Fibroblast of pulmonary artery (primary cell): ENCODE data around the gene USH1C.

ENCODE experiments used
- DNase-seq: peaks from one replicate; pipeline ENCODE4 v3.0.0-alpha.2; 2010; ENCODE audit warnings: low read depth
- H3K4me3 ChIP-seq: replicated peaks from 2 replicates; pipeline ENCODE4 v1.5.1; 2011; ENCODE audit warnings: low read depth, mild to moderate bottlenecking, control low read depth, low read length, moderate library complexity
- TF ChIP-seq, protein P1 (sequence below): IDR thresholded peaks from 2 replicates; pipeline ENCODE4 v1.5.1; 2011; ENCODE audit warnings: mild to moderate bottlenecking, control low read depth, low read length, inconsistent platforms; ENCODE audit errors: missing control alignments

The USH1C gene

DNA sequence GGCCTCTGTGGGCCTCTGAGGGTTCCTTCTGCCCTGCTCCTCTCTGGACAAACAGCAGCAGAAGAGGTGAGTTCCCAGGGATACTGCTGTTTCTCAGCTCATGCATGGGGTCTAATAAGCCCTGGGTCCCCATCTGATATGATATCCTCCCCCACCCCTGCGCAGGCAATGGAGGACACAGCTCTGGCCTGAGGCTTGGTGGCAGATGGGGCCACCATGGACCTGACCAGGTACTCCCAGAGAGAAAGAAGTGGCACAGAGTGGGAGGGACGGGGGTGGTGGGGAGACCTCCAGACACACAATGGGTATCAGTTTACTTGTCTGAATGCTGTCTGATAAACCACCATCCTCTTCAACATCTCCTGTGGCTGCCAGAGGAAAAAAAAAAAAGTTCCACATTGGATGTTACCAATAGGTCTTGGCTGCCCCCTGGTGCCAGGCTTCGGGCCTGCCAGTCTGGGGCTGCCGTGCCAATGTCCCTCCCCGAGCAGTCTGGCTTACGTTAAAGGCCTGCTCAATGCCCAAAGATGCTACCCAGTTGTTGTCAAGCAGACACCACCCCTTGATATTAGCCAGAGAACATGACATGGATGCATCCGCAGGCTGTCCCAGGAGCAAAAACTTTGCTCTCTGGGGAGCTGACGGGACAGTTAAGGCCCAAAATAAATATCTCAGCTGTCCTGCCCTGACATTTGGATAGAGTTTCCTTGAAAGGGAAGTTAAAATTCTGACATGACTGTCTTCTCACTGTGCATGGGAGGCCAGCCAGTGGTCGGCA is 39.7 kb downstream of the USH1C start:
- TF ChIP-seq, protein P1, sequence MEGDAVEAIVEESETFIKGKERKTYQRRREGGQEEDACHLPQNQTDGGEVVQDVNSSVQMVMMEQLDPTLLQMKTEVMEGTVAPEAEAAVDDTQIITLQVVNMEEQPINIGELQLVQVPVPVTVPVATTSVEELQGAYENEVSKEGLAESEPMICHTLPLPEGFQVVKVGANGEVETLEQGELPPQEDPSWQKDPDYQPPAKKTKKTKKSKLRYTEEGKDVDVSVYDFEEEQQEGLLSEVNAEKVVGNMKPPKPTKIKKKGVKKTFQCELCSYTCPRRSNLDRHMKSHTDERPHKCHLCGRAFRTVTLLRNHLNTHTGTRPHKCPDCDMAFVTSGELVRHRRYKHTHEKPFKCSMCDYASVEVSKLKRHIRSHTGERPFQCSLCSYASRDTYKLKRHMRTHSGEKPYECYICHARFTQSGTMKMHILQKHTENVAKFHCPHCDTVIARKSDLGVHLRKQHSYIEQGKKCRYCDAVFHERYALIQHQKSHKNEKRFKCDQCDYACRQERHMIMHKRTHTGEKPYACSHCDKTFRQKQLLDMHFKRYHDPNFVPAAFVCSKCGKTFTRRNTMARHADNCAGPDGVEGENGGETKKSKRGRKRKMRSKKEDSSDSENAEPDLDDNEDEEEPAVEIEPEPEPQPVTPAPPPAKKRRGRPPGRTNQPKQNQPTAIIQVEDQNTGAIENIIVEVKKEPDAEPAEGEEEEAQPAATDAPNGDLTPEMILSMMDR, result peak; percentile 88
- DNase-seq, result peak; percentile 68
- H3K4me3 ChIP-seq, result no peak overlapping the region

DNA sequence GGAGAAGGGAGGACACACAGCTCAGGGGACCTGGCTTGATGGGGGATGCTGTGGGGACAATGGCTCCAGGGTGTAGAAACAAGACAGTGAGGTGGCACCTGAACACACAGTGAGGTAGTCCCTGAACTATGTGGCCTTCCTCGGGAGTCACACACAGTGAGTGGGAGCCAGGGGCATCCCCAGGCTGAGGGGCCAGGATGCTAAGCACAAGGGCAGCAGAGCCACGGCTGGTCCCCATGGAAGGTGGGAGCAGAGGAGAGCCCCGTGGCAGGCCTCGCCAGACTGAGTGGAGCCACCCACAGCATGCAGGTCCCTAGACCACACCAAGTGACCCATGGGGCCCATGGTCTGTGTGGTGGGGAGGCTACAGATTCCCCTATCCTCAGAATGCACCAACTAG is 41.6 kb downstream of the USH1C start:
- TF ChIP-seq, protein P1, result no peak
- H3K4me3 ChIP-seq, result no peak overlapping the region
- no peak for DNase-seq

DNA sequence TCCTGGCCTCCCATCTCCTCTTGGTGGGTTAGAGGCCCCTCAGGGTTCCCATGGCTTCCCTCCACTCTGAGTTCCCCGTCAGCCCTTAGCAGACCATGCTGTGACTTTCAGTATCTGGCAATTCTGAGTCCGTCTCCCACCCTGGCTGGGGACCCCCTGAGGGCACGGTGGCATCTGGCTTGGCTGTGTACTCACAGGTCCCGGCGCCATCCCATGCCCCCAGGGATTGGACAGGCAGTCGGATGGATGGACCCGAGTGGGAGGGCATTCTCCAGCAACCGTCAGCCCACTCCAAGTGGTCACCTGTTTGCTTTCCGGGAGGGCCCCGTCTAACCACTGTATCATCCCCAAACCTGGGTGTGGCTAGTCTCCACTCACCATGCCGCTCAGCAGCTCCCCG is 43.5 kb downstream of the USH1C start:
- no peak for DNase-seq
- TF ChIP-seq, protein P1, result no peak
- H3K4me3 ChIP-seq, result no peak overlapping the region

DNA sequence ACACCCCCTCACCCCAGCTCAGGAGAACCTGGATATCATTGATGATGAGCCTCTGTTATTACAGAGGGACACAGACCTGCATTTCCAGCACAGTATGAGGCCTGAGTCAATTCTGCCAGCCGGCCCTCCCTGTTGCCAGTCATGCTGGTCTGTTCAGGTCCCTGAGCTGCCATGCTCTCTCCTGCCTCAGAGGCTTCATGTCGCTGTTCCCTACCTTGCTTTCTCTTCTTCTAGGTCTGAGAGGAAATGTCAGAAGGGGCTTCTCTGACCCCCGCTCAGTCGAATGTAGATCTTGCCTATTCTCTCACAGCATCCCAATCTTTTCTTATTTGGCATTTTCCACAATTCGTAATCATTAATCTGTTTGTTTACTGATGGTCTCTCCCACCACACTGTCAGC is 45.7 kb downstream of the USH1C start:
- DNase-seq, result no peak
- TF ChIP-seq, protein P1, result peak; percentile 33
- no peak overlapping the region for H3K4me3 ChIP-seq

DNA sequence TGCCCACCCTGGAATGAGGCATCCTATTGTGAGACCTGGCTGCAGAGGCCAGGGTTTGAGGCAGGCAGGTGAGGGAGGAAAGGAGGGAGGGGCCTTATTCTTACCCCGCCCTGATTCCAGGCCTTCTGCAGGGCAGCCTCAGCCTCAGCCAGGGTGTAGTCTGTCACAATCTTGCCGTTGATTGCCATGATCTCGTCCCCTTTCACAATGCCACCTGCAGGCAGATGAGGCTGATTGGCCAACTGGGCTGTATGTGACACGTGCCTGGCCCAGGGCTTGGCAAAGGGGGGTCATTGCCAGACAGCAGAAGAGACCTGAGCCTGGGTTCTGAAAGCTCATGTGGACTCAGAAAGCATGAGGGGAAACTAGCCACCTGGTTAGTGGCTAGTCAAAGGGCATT is 46.2 kb downstream of the USH1C start:
- TF ChIP-seq, protein P1, result no peak
- H3K4me3 ChIP-seq, result no peak overlapping the region
- DNase-seq, result no peak

DNA sequence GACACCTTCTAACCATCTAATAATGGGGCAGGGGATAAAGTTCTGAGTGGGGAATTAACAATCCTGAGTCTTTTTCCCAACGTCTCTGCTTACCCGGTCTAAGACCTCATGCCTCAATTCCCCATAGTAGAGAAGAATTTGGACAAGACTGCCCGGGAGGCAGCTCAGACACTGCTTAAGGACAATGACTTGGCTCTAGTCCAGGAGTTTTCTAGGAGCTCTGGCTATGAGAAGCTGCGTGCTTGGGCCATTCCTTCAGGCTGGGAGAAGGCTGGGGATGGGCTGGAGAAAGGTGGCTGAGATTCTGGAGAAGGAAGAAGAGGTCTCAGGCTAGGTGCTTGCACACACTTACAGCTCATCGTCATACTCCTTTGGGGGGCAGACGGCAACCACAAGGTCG is 47.8 kb downstream of the USH1C start:
- DNase-seq, result peak; percentile 83
- TF ChIP-seq, protein P1, result no peak
- H3K4me3 ChIP-seq, result no peak overlapping the region

DNA sequence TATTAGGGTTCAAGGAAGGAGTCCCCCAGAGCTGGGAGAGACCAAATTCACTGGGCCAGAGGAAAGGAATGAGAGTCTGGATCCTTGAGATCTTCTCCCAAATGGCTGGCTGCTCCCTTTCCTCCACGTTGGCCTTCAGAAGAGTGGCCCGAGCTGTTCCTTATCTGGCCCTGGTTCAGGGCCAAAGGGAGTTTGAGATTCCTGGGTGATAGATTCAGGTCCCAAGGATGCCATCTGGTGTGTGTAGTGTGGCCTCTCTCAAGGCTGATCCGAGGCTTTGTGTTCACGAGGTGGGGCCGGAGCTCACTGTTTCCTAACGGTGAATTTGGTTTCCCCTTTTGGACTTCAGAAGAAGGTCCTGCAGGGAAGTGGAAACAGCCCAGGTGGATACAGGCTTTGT is 50.2 kb downstream of the USH1C start:
- no peak for DNase-seq
- no peak overlapping the region for H3K4me3 ChIP-seq

More for the DNA sequence above, 50.2 kb downstream of the USH1C start:
- TF ChIP-seq, protein P1, result no peak
